Esophagus squamous epithelium (tissue), 5 donors: ENCODE measurements around the gene HSD17B2. TPM values are rescaled to one million over a fixed set of nuclear protein-coding genes. Genes with fewer than 3 reads are reported as not detected.
"Not testable (repeated sequence)": the region's sequence is repeated elsewhere in the genome, so short reads cannot be mapped to it uniquely, and the experiment has no call there.

Experiments used
- DNase-seq: peaks from one replicate; lab custom pipeline; 2025; lab: John Stamatoyannopoulos, UW
- H3K27ac ChIP-seq, 4 donors: fragments of 200-600 bp; sonication (generic); one replicate each; pipeline ENCODE4 v1.5.1; 2016 to 2019; ENCODE audit warnings: mild to moderate bottlenecking in 1 of 4
- H3K27me3 ChIP-seq, 4 donors: fragments of 200-600 bp; sonication (generic); 1 replicate in 3 of 4; 2 replicates in 1 of 4; pipeline versions ENCODE4 v1.5.1 to v1.6.0; 2017 to 2021; ENCODE audit warnings: antibody characterized with exemption in 1 of 4
- H3K36me3 ChIP-seq, 3 donors: fragments of 200-600 bp; sonication (generic); one replicate each; pipeline ENCODE4 v1.5.1; 2016 to 2019
- H3K4me1 ChIP-seq, 3 donors: fragments of 200-600 bp; sonication (generic); one replicate each; pipeline ENCODE4 v1.5.1; 2017 to 2019
- H3K4me3 ChIP-seq, 4 donors: fragments of 200-600 bp; sonication (generic); 1 replicate in 3 of 4; 2 replicates in 1 of 4; pipeline ENCODE4 v1.5.1; 2016 to 2019; ENCODE audit warnings: mild to moderate bottlenecking in 2 of 4, moderate library complexity in 1 of 4
- H3K9me3 ChIP-seq, 3 donors: fragments of 200-600 bp; sonication (generic); one replicate each; pipeline ENCODE4 v1.5.1; 2016 to 2019
- CTCF ChIP-seq, 6 experiments: fragments of 450-650 bp in 4 of 6; fragments of 200-600 bp in 2 of 6; sonication (generic) in 2 of 6; IDR thresholded peaks; one replicate each; pipeline ENCODE4 v1.5.1; 2016 to 2019; ENCODE audit warnings: antibody characterized with exemption in 6 of 6, mild to moderate bottlenecking in 4 of 6, moderate library complexity in 4 of 6
- POLR2A ChIP-seq, 4 donors: fragments of 450-650 bp; IDR thresholded peaks; one replicate each; pipeline ENCODE4 v1.6.1; 2017; ENCODE audit warnings: antibody characterized with exemption in 4 of 4, mild to moderate bottlenecking in 4 of 4, moderate library complexity in 3 of 4
- WGBS, 2 donors: methylation state at CpG; one replicate each; pipeline ENCODE4 v1.1.5; 2018; 5-methylcytosine and 5-hydroxymethylcytosine counted together
- intact Hi-C: fragments of 100-400 bp; cut with DNase I; formaldehyde crosslinking; loops from one replicate; pipeline ENCODE4 v1.15.0; 2022
- total RNA-seq, 4 donors: library from RNA; depleted of rRNA; stranded (reverse); fragments of >200 nt; gene quantifications; one replicate each; pipeline ENCODE4 v1.1.0, GENCODE V29; 2016
- donor health status: DM: yes; HTN: yes; CAD: no.

Gene HSD17B2
- total RNA-seq, 4 donors from 2014 or later, result 0.72 to 5.1 (median 2.5) TPM

GRCh38 chr16:82094942-82095540 lies 60.0 kb downstream of the HSD17B2 start:
- no peak overlapping the region for H3K4me3 ChIP-seq
- no peak for DNase-seq
- no peak overlapping the region for H3K27ac ChIP-seq
- no peaks in the 10 kb centered on the region for H3K9me3 ChIP-seq
- no peaks in the 10 kb centered on the region for H3K27me3 ChIP-seq
- intact Hi-C loops, result no loop called here
- H3K4me1 ChIP-seq, result peaks cover 0 to 7% (median 0%) of the 10 kb centered on the region in 3 donors
- TF ChIP-seq POLR2A (IDR thresholded peaks at IDR 0.05) (no peak), CTCF (IDR thresholded peaks at IDR 0.05) (no peak)
- 55 to 72% methylated on average over 7 of the region's 8 CpGs for WGBS, 2 donors
- no peaks in the 10 kb centered on the region for H3K36me3 ChIP-seq

- Histone ChIP-seq H3K27ac (no peak overlapping the region), H3K36me3 (no peaks in the 10 kb centered on the region), H3K4me1 (peaks cover 0 to 1% (median 0%) of the 10 kb centered on the region in 3 donors), H3K4me3 (no peak overlapping the region), H3K9me3 (no peaks in the 10 kb centered on the region), H3K27me3 (no peaks in the 10 kb centered on the region)
- DNase-seq, result no peak
- TF ChIP-seq CTCF (IDR thresholded peaks at IDR 0.05) (no peak), POLR2A (IDR thresholded peaks at IDR 0.05) (no peak)
- WGBS, 2 donors, result 89 to 90% methylated on average over 3 of the region's 3 CpGs
- intact Hi-C loops, result no loop called here
These were observed 61.6 kb downstream of the HSD17B2 start for GRCh38 chr16:82096641-82097040.

- H3K4me1 ChIP-seq, result no peaks in the 10 kb centered on the region
- no peak overlapping the region for H3K27ac ChIP-seq
- H3K4me3 ChIP-seq, result no peak overlapping the region
- intact Hi-C loops, result no loop called here
- H3K27me3 ChIP-seq, result peaks cover 0 to 4% (median 0%) of the 10 kb centered on the region in 4 donors
- no peak for DNase-seq
- TF ChIP-seq CTCF (IDR thresholded peaks at IDR 0.05), result no peak
- TF ChIP-seq POLR2A (IDR thresholded peaks at IDR 0.05), result no peak
- no peaks in the 10 kb centered on the region for H3K36me3 ChIP-seq
- no peaks in the 10 kb centered on the region for H3K9me3 ChIP-seq
- WGBS, 2 donors, result 82 to 97% methylated on average over 8 of the region's 8 CpGs
These were observed 70.1 kb downstream of the HSD17B2 start for GRCh38 chr16:82105107-82105506.

GRCh38 chr16:82108100-82108499 lies 73.0 kb downstream of the HSD17B2 start:
- 88 to 92% methylated on average over 2 of the region's 2 CpGs for WGBS, 2 donors
- Histone ChIP-seq H3K4me1 (peaks cover 0 to 14% (median 0%) of the 10 kb centered on the region in 3 donors), H3K9me3 (no peaks in the 10 kb centered on the region), H3K27ac (no peak overlapping the region), H3K36me3 (no peaks in the 10 kb centered on the region), H3K4me3 (no peak overlapping the region), H3K27me3 (peaks cover 0 to 4% (median 0%) of the 10 kb centered on the region in 4 donors)
- intact Hi-C loops, result no loop called here
- TF ChIP-seq POLR2A (IDR thresholded peaks at IDR 0.05), result no peak
- no peak for TF ChIP-seq CTCF (IDR thresholded peaks at IDR 0.05)
- no peak for DNase-seq

- intact Hi-C loops, result no loop called here
- no peak for TF ChIP-seq CTCF (IDR thresholded peaks at IDR 0.05)
- TF ChIP-seq POLR2A (IDR thresholded peaks at IDR 0.05), result no peak
- Histone ChIP-seq H3K9me3 (no peaks in the 10 kb centered on the region), H3K4me3 (no peak overlapping the region), H3K4me1 (peaks cover 0 to 14% (median 0%) of the 10 kb centered on the region in 3 donors), H3K27ac (no peak overlapping the region), H3K27me3 (peaks cover 0 to 4% (median 0%) of the 10 kb centered on the region in 4 donors), H3K36me3 (no peaks in the 10 kb centered on the region)
- no peak for DNase-seq
- 85 to 92% methylated on average over 6 of the region's 6 CpGs for WGBS, 2 donors
These were observed 73.7 kb downstream of the HSD17B2 start for GRCh38 chr16:82108774-82109173.

GRCh38 chr16:82109266-82109665 lies 74.2 kb downstream of the HSD17B2 start:
- intact Hi-C loops, result not testable (repeated sequence)
- 55 to 71% methylated on average over 3 of the region's 3 CpGs for WGBS, 2 donors

More at GRCh38 chr16:82109266-82109665, 74.2 kb downstream of the HSD17B2 start:
- H3K27me3 ChIP-seq, H3K36me3 ChIP-seq, H3K4me3 ChIP-seq, H3K27ac ChIP-seq, DNase-seq, H3K9me3 ChIP-seq: not testable (repeated sequence)
- peaks cover 0 to 14% (median 0%) of the 10 kb centered on the region in 3 donors for H3K4me1 ChIP-seq
